DOHH2 (cell line): ENCODE results near the gene EMP1.

ENCODE experiments used
- CTCF ChIP-seq: fragments of 200-600 bp; sonication (generic); IDR thresholded peaks from one replicate; pipeline ENCODE4 v1.5.1; 2014; ENCODE audit warnings: antibody characterized with exemption, mild to moderate bottlenecking, low read depth, low read length; ENCODE audit not compliant: poor library complexity, severe bottlenecking
- EZH2phosphoT487 ChIP-seq: fragments of 200-600 bp; sonication (generic); IDR thresholded peaks from 2 replicates; pipeline ENCODE4 v1.6.1; 2017; ENCODE audit warnings: borderline replicate concordance, mild to moderate bottlenecking, antibody characterized with exemption, low read length, moderate library complexity, mixed read lengths

GRCh38 chr12:13181375-13182070 lies 15.0 kb upstream of the EMP1 start:
- TF ChIP-seq CTCF (no peak), EZH2phosphoT487 (no peak)
